ENCODE results near the gene FNDC3B. TPM values are rescaled to one million over a fixed set of nuclear protein-coding genes. Genes with fewer than 3 reads are reported as not detected.

Gene FNDC3B
- total RNA-seq, 1 donor from 2014 or later: 64.4 TPM

- intact Hi-C loops (cut with micrococcal nuclease): loop anchor here (10.0 kb wide), 1 partner anchor 48 kb away; no protein-coding TSS in a partner anchor
- DNase-seq: no peak
- no peak for ATAC-seq
Observed at GRCh38 chr3:172046268-172046915, 7.0 kb downstream of the FNDC3B start.

GRCh38 chr3:172047567-172048115 is 8.3 kb downstream of the FNDC3B start:
- no peak for ATAC-seq
- DNase-seq: no peak
- intact Hi-C loops (cut with micrococcal nuclease): loop anchor here (10.0 kb wide), 1 partner anchor 47 kb away; no protein-coding TSS in a partner anchor

- intact Hi-C loops (cut with micrococcal nuclease): loop anchor here (10.0 kb wide), 1 partner anchor 46 kb away; no protein-coding TSS in a partner anchor
- no peak for ATAC-seq
- DNase-seq: no peak
Observed at GRCh38 chr3:172048599-172048998, 9.2 kb downstream of the FNDC3B start.

DNA sequence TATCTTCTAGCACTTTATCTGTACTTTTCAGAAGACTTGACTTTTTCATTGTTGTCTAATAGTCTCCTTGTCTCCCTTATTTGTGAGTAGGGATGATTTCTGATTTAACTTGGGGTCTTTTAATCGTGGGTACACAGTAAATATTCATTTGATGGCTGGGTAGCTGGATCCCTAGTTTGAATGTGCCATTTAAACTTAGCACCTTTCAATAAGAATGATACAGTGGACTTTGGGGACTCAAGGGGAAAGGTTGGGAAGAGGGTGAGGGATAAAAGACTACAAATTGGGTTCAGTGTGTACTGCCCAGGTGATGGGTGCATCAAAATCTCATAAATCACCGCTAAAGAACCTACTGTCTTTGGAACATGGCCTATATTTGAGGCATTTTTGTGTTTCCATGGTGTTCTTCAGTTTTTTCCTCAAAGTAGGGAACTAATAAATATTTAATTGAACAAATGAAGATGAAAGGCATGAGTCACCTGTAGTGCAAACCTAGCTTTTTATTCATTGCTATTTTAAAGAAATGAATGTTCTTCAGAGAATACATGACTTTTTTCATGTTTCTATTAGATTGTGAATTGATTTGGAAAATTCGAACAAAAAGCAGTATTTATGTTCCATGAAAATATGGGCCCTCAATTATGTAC is 12.1 kb downstream of the FNDC3B start:
- DNase-seq: no peak
- no peak for ATAC-seq
- intact Hi-C loops (cut with micrococcal nuclease): no loop called here

DNA sequence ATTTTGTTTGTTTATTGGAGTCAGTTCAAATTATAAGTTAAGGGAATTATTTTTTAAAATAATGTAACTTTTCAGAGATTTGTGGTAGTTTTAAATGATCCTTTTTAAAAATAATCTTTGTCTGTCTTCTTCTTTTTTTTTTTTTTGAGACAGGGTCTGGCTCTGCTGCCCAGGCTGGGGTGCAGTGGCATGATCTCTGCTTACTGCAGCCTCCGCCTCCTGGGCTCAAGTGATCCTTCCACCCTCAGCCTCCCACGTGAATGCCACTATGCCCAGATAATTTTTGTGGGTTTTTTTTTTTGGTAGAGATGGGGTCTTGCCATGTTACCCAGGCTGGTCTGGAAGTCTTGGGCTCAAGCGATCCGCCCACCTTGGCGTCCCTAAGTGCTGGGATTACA is 12.6 kb downstream of the FNDC3B start:
- no peak for ATAC-seq
- intact Hi-C loops (cut with micrococcal nuclease): no loop called here
- DNase-seq: no peak

- no peak for DNase-seq
- no peak for ATAC-seq
- intact Hi-C loops (cut with micrococcal nuclease): no loop called here
Observed at GRCh38 chr3:172052405-172052804, 13.0 kb downstream of the FNDC3B start.

DNA sequence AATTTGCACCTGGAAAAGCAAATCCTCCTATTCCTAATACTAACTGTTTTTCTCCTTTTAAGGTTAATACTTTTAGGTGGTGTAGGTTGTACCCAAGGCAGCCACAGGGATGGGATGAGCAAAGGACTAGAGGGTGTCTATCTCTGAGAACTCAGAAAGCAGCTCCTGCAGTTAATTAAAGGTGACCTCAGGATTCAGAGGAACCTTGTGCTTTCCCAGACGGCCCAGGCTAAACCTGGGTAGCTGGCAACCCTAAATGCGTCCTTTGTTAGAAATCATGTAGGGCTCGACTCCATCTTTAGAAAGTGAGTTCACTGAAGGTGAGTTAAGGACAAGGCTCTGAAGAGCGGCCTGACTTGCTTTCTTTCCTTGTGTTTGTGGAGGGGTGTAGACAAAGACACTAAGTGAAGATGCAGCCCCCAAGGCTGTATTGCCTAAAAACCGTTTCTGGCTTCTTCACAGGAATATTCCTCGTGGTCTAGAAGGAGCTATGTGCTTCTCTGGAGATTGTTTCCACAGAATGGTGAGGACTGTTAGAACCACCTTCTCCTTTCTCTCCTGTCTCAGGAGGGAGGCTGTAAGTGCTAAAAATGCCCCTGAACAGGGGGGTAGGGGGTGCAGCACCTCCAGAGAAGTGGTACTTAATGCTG is 14.9 kb downstream of the FNDC3B start:
- intact Hi-C loops (cut with micrococcal nuclease): no loop called here
- no peak for DNase-seq
- peak; percentile 68 for ATAC-seq

DNA sequence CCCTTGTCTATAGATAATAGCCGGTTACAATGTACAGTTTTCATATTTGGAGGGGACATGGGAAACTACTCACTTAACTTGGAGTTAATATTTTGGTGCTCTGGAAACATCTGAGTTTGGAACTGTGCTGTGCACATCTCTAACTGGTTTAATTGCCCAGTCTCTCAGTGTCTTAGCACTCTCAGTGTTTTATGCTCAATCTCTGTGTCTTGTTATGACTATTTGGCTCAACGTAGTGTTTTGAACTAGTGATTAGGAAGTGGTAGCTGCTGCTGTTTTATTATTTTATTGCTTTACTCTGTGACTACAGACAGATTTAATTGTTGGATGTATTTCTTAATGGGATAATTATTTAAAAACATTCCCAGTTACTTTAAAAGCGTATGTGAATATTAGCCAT is 17.0 kb downstream of the FNDC3B start:
- intact Hi-C loops (cut with micrococcal nuclease): no loop called here
- ATAC-seq: no peak

GRCh38 chr3:172057059-172057458 is 17.7 kb downstream of the FNDC3B start:
- ATAC-seq: no peak
- intact Hi-C loops (cut with micrococcal nuclease): no loop called here
- DNase-seq: no peak

More for the DNA sequence above, 17.0 kb downstream of the FNDC3B start:
- DNase-seq: no peak

GRCh38 chr3:172057624-172058327 is 18.4 kb downstream of the FNDC3B start:
- intact Hi-C loops (cut with micrococcal nuclease): no loop called here
- DNase-seq: no peak
- ATAC-seq: no peak

GRCh38 chr3:172059532-172059931 is 20.2 kb downstream of the FNDC3B start:
- no peak for DNase-seq
- intact Hi-C loops (cut with micrococcal nuclease): no loop called here
- ATAC-seq: no peak

- no peak for ATAC-seq
- no peak for DNase-seq
- intact Hi-C loops (cut with micrococcal nuclease): no loop called here
Observed at GRCh38 chr3:172060234-172060633, 20.9 kb downstream of the FNDC3B start.

DNA sequence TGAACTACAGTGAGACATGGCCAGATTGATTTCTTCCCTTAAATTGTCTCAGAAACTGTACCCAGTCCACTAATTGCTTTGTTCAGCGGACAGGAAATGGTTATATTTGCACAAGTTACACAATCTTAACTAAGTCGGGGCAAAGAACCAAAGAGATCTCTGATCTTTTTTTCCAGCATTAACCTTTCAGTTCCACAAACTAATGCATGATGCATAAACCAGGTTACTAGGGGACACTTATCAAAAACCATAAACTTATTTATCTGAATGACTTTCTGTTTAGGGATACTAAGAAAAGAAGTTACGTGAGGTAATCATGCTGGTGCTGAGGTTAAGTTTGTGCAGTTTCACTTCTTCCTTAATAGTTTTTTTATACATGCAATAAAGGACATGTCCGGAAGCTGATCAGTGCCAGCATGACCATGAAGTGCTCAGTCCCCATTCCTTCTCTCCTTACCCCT is 22.4 kb downstream of the FNDC3B start:
- ATAC-seq (peak; percentile 53), DNase-seq (no peak)
- intact Hi-C loops (cut with micrococcal nuclease): no loop called here

- intact Hi-C loops (cut with micrococcal nuclease): no loop called here
- ATAC-seq: no peak
- DNase-seq: no peak
Observed at GRCh38 chr3:172062761-172063160, 23.4 kb downstream of the FNDC3B start.

DNA sequence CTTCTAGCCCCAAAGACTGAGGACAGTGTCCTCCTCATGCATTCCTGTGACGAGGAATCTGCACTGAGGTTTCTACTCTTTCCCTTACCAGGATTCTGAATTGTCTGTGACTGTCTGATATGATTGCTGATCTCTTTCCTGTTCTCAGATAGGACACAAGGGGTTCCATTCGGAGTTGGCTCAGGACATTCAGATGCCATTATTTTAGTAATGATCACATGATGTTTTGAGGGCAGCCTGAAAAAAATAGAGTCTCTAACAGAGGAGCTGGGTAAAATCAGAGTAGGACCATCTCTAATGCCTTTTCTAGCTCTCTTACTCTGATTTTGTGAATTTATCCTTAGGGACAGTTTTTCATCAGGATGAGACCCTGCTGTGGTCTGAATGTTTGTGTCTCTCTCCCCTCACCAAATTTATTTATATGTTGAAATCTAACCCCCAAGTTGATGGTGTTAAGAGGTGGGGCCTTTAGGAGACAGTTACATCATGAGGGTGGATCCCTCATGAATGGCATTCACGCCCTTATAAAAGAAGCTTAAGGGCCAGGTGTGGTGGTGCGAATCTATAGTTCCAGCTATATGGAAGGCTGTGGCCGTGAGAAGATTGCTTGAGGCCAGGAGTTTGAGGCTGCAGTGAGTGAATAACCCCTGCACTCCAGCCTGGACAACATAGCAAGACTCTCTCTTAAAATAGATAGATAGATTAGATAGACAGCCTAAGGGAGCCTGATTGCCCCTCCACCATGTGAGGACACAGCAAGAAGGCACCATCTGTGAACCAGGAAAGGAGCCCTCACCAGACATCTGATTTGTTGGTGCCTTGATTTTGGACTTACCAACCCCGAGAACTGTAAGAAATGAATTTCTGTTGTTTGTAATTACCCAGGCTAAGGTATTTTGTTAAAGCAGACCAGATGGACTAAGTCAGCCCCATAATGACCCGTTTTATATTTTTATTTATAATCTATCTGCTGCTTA is 24.4 kb downstream of the FNDC3B start:
- DNase-seq (no peak), ATAC-seq (no peak)
- intact Hi-C loops (cut with micrococcal nuclease): no loop called here

GRCh38 chr3:172065527-172065926 is 26.1 kb downstream of the FNDC3B start:
- ATAC-seq: peak; percentile 8
- intact Hi-C loops (cut with micrococcal nuclease): no loop called here
- DNase-seq: no peak

DNA sequence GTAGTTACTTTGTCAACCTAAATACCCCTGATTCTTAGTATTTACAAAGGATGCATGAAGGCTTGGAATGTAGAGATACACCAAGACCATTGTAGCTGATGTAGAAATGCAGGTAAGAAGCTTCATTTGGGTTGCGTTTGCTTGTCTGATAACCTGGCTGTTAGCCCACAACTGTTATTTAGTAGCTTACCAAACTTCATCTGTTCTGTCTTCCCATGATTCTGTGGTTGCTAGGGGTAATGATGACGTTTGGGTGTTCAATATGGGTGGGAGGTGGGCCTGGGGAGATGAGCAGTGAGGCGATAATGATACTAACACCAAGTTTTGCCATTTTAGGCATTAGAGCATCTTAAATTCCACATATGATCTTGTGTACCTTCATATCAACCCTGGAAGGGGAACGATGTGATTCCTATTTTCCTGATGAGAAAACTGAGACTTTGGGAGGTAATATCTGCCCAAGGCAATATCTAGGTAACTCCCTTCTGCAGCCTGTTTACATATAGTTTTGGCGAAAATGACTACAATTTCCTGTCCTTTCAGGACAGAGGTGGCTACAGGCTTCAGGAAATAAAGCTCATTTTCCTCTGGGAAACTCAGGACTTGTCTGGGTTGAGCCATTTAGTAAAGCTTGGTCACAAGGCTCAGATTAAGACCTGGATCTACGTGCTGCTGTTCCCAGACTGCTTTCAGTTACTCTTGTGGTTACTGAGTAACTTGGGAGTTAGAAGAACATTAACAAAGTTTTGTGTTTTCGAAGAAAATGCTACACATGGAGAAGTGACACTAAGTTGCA is 26.8 kb downstream of the FNDC3B start:
- intact Hi-C loops (cut with micrococcal nuclease): no loop called here

More for the DNA sequence above, 26.8 kb downstream of the FNDC3B start:
- peak; percentile 26 for ATAC-seq
- DNase-seq: no peak

All from left ventricle myocardium superior (tissue), 1 donor.